ENCODE data around the gene KLHL8. TPM values are rescaled to one million over a fixed set of nuclear protein-coding genes. Genes with fewer than 3 reads are reported as not detected.

KLHL8 gene
- total RNA-seq (2012; rRNA removed): 9.8 and 11.9 TPM in 2 replicates

- Histone ChIP-seq H3K4me2 (ENCODE audit: low read length) (peak within 1 kb of the TSS; percentile 81), H3K9me3 (replicated peaks; ENCODE audit: low read length) (no peaks in the 10 kb centered on the region), H3K4me1 (ENCODE audit: control insufficient read depth, insufficient read depth, low read length) (peaks cover 4% of the 10 kb centered on the region), H3K9ac (ENCODE audit: low read depth, low read length) (peak within 1 kb of the TSS; percentile 93), H3K4me3 (ENCODE audit: low read length) (peak within 1 kb of the TSS; percentile 99), H3K27me3 (ENCODE audit: control insufficient read depth, insufficient read depth, low read length) (no peaks in the 10 kb centered on the region), H3K36me3 (ENCODE audit: insufficient read depth, low read length) (no peaks in the 10 kb centered on the region)
Observed at GRCh38 chr4:87220094-87220822, at the start of gene KLHL8. KLHL8 (minus strand) TSS chr4:87220618; CDS start chr4:87195539, 25,079 bp downstream.

GRCh38 chr4:87270144-87270543, 49.7 kb upstream of the KLHL8 start:
- Histone ChIP-seq H3K27me3 (ENCODE audit: control insufficient read depth, insufficient read depth, low read length) (peaks cover 15% of the 10 kb centered on the region), H3K4me1 (ENCODE audit: control insufficient read depth, insufficient read depth, low read length) (no peaks in the 10 kb centered on the region), H3K9ac (ENCODE audit: low read depth, low read length) (no peak overlapping the region), H3K36me3 (ENCODE audit: insufficient read depth, low read length) (no peaks in the 10 kb centered on the region), H3K9me3 (replicated peaks; ENCODE audit: low read length) (no peaks in the 10 kb centered on the region), H3K4me2 (ENCODE audit: low read length) (no peak overlapping the region), H3K4me3 (ENCODE audit: low read length) (no peak overlapping the region)

- no peak overlapping the region for H3K4me2 ChIP-seq (ENCODE audit: low read length)
- no peaks in the 10 kb centered on the region for H3K4me1 ChIP-seq (ENCODE audit: control insufficient read depth, insufficient read depth, low read length)
- H3K36me3 ChIP-seq (ENCODE audit: insufficient read depth, low read length): no peaks in the 10 kb centered on the region
- H3K4me3 ChIP-seq (ENCODE audit: low read length): no peak overlapping the region
- H3K9ac ChIP-seq (ENCODE audit: low read depth, low read length): no peak overlapping the region
- no peaks in the 10 kb centered on the region for H3K9me3 ChIP-seq (replicated peaks; ENCODE audit: low read length)
- no peaks in the 10 kb centered on the region for H3K27me3 ChIP-seq (ENCODE audit: control insufficient read depth, insufficient read depth, low read length)
Observed at GRCh38 chr4:87268411-87268810, 48.0 kb upstream of the KLHL8 start.

- no peaks in the 10 kb centered on the region for H3K36me3 ChIP-seq (ENCODE audit: insufficient read depth, low read length)
- H3K9ac ChIP-seq (ENCODE audit: low read depth, low read length): no peak overlapping the region
- no peak overlapping the region for H3K4me3 ChIP-seq (ENCODE audit: low read length)
- H3K4me2 ChIP-seq (ENCODE audit: low read length): no peak overlapping the region
- H3K27me3 ChIP-seq (ENCODE audit: control insufficient read depth, insufficient read depth, low read length): no peaks in the 10 kb centered on the region
- no peaks in the 10 kb centered on the region for H3K9me3 ChIP-seq (replicated peaks; ENCODE audit: low read length)
- H3K4me1 ChIP-seq (ENCODE audit: control insufficient read depth, insufficient read depth, low read length): no peaks in the 10 kb centered on the region
Observed at GRCh38 chr4:87266986-87267385, 46.6 kb upstream of the KLHL8 start.

- Histone ChIP-seq H3K9me3 (replicated peaks; ENCODE audit: low read length) (no peaks in the 10 kb centered on the region), H3K4me2 (ENCODE audit: low read length) (no peak overlapping the region), H3K9ac (ENCODE audit: low read depth, low read length) (no peak overlapping the region), H3K36me3 (ENCODE audit: insufficient read depth, low read length) (no peaks in the 10 kb centered on the region), H3K4me3 (ENCODE audit: low read length) (no peak overlapping the region), H3K27me3 (ENCODE audit: control insufficient read depth, insufficient read depth, low read length) (no peaks in the 10 kb centered on the region), H3K4me1 (ENCODE audit: control insufficient read depth, insufficient read depth, low read length) (no peaks in the 10 kb centered on the region)
Observed at GRCh38 chr4:87262886-87263285, 42.5 kb upstream of the KLHL8 start.

- Histone ChIP-seq H3K9ac (ENCODE audit: low read depth, low read length) (no peak overlapping the region), H3K4me3 (ENCODE audit: low read length) (no peak overlapping the region), H3K9me3 (replicated peaks; ENCODE audit: low read length) (no peaks in the 10 kb centered on the region), H3K4me1 (ENCODE audit: control insufficient read depth, insufficient read depth, low read length) (no peaks in the 10 kb centered on the region), H3K27me3 (ENCODE audit: control insufficient read depth, insufficient read depth, low read length) (no peaks in the 10 kb centered on the region), H3K4me2 (ENCODE audit: low read length) (no peak overlapping the region), H3K36me3 (ENCODE audit: insufficient read depth, low read length) (no peaks in the 10 kb centered on the region)
Observed at GRCh38 chr4:87260477-87260876, 40.1 kb upstream of the KLHL8 start.

- Histone ChIP-seq H3K9me3 (replicated peaks; ENCODE audit: low read length) (no peaks in the 10 kb centered on the region), H3K27me3 (ENCODE audit: control insufficient read depth, insufficient read depth, low read length) (no peaks in the 10 kb centered on the region), H3K4me1 (ENCODE audit: control insufficient read depth, insufficient read depth, low read length) (no peaks in the 10 kb centered on the region), H3K4me3 (ENCODE audit: low read length) (no peak overlapping the region), H3K9ac (ENCODE audit: low read depth, low read length) (no peak overlapping the region), H3K4me2 (ENCODE audit: low read length) (no peak overlapping the region), H3K36me3 (ENCODE audit: insufficient read depth, low read length) (no peaks in the 10 kb centered on the region)
Observed at GRCh38 chr4:87258677-87259076, 38.3 kb upstream of the KLHL8 start.

- no peak overlapping the region for H3K4me3 ChIP-seq (ENCODE audit: low read length)
- no peaks in the 10 kb centered on the region for H3K36me3 ChIP-seq (ENCODE audit: insufficient read depth, low read length)
- no peaks in the 10 kb centered on the region for H3K4me1 ChIP-seq (ENCODE audit: control insufficient read depth, insufficient read depth, low read length)
- no peaks in the 10 kb centered on the region for H3K27me3 ChIP-seq (ENCODE audit: control insufficient read depth, insufficient read depth, low read length)
- no peaks in the 10 kb centered on the region for H3K9me3 ChIP-seq (replicated peaks; ENCODE audit: low read length)
- no peak overlapping the region for H3K9ac ChIP-seq (ENCODE audit: low read depth, low read length)
- no peak overlapping the region for H3K4me2 ChIP-seq (ENCODE audit: low read length)
Observed at GRCh38 chr4:87257523-87257922, 37.1 kb upstream of the KLHL8 start.

- H3K36me3 ChIP-seq (ENCODE audit: insufficient read depth, low read length): no peaks in the 10 kb centered on the region
- H3K27me3 ChIP-seq (ENCODE audit: control insufficient read depth, insufficient read depth, low read length): no peaks in the 10 kb centered on the region
- no peaks in the 10 kb centered on the region for H3K4me1 ChIP-seq (ENCODE audit: control insufficient read depth, insufficient read depth, low read length)
- H3K4me2 ChIP-seq (ENCODE audit: low read length): no peak overlapping the region
- H3K9me3 ChIP-seq (replicated peaks; ENCODE audit: low read length): no peaks in the 10 kb centered on the region
- H3K9ac ChIP-seq (ENCODE audit: low read depth, low read length): no peak overlapping the region
- H3K4me3 ChIP-seq (ENCODE audit: low read length): no peak overlapping the region
Observed at GRCh38 chr4:87255755-87256154, 35.3 kb upstream of the KLHL8 start.

- H3K4me3 ChIP-seq (ENCODE audit: low read length): no peak overlapping the region
- H3K9ac ChIP-seq (ENCODE audit: low read depth, low read length): no peak overlapping the region
- no peaks in the 10 kb centered on the region for H3K9me3 ChIP-seq (replicated peaks; ENCODE audit: low read length)
- H3K27me3 ChIP-seq (ENCODE audit: control insufficient read depth, insufficient read depth, low read length): no peaks in the 10 kb centered on the region
- H3K4me1 ChIP-seq (ENCODE audit: control insufficient read depth, insufficient read depth, low read length): no peaks in the 10 kb centered on the region
- no peak overlapping the region for H3K4me2 ChIP-seq (ENCODE audit: low read length)
- no peaks in the 10 kb centered on the region for H3K36me3 ChIP-seq (ENCODE audit: insufficient read depth, low read length)
Observed at GRCh38 chr4:87251106-87251505, 30.7 kb upstream of the KLHL8 start.

- Histone ChIP-seq H3K9ac (ENCODE audit: low read depth, low read length) (no peak overlapping the region), H3K9me3 (replicated peaks; ENCODE audit: low read length) (no peaks in the 10 kb centered on the region), H3K4me2 (ENCODE audit: low read length) (no peak overlapping the region), H3K4me1 (ENCODE audit: control insufficient read depth, insufficient read depth, low read length) (no peaks in the 10 kb centered on the region), H3K36me3 (ENCODE audit: insufficient read depth, low read length) (no peaks in the 10 kb centered on the region), H3K4me3 (ENCODE audit: low read length) (no peak overlapping the region), H3K27me3 (ENCODE audit: control insufficient read depth, insufficient read depth, low read length) (no peaks in the 10 kb centered on the region)
Observed at GRCh38 chr4:87250294-87250693, 29.9 kb upstream of the KLHL8 start.

- Histone ChIP-seq H3K4me3 (ENCODE audit: low read length) (no peak overlapping the region), H3K36me3 (ENCODE audit: insufficient read depth, low read length) (no peaks in the 10 kb centered on the region), H3K4me1 (ENCODE audit: control insufficient read depth, insufficient read depth, low read length) (no peaks in the 10 kb centered on the region), H3K9ac (ENCODE audit: low read depth, low read length) (no peak overlapping the region), H3K27me3 (ENCODE audit: control insufficient read depth, insufficient read depth, low read length) (no peaks in the 10 kb centered on the region), H3K9me3 (replicated peaks; ENCODE audit: low read length) (no peaks in the 10 kb centered on the region), H3K4me2 (ENCODE audit: low read length) (no peak overlapping the region)
Observed at GRCh38 chr4:87249332-87250019, 29.1 kb upstream of the KLHL8 start.
